Loucy (cell line): ENCODE results near the gene RPS6KA2.

Source experiments
- H2AFZ ChIP-seq: fragments of 200-600 bp; sonication (generic); 2 replicates; pipeline ENCODE4 v1.6.0; 2016; ENCODE audit warnings: antibody characterized with exemption, mild to moderate bottlenecking, low read length, moderate library complexity
- H3F3A ChIP-seq: fragments of 200-600 bp; 2 replicates; pipeline ENCODE4 v1.6.0; 2016; ENCODE audit warnings: antibody characterized with exemption, low read depth, mild to moderate bottlenecking
- H3K27me3 ChIP-seq: fragments of 200-600 bp; sonication (generic); 2 replicates; pipeline ENCODE4 v1.6.1; 2014; ENCODE audit warnings: low read length, mild to moderate bottlenecking; ENCODE audit not compliant: insufficient read depth, poor library complexity, severe bottlenecking
- H3K36me3 ChIP-seq: fragments of 200-600 bp; sonication (generic); 2 replicates; pipeline ENCODE4 v1.6.1; 2016; ENCODE audit warnings: low read length; ENCODE audit not compliant: insufficient read depth
- H3K4me1 ChIP-seq: fragments of 200-600 bp; sonication (generic); 2 replicates; pipeline ENCODE4 v1.5.1; 2014; ENCODE audit warnings: low read length, mild to moderate bottlenecking; ENCODE audit not compliant: insufficient read depth, poor library complexity, severe bottlenecking
- H3K4me2 ChIP-seq: fragments of 200-600 bp; sonication (generic); 2 replicates; pipeline ENCODE4 v1.6.0; 2014; ENCODE audit warnings: antibody characterized with exemption, low read length, low read depth, mild to moderate bottlenecking; ENCODE audit not compliant: poor library complexity, severe bottlenecking
- H3K4me3 ChIP-seq: fragments of 200-600 bp; sonication (generic); 2 replicates; pipeline ENCODE4 v1.5.1; 2014; ENCODE audit warnings: low read length, mild to moderate bottlenecking, mixed read lengths; ENCODE audit not compliant: poor library complexity, severe bottlenecking
- H3K79me2 ChIP-seq: fragments of 200-600 bp; sonication (generic); 2 replicates; pipeline ENCODE4 v1.6.1; 2014; ENCODE audit warnings: low read length; ENCODE audit not compliant: insufficient read depth
- H3K9ac ChIP-seq: fragments of 200-600 bp; sonication (generic); 2 replicates; pipeline ENCODE4 v1.6.0; 2014; ENCODE audit warnings: mild to moderate bottlenecking, low read depth, low read length, moderate library complexity; ENCODE audit not compliant: poor library complexity, severe bottlenecking
- H3K9me2 ChIP-seq: fragments of 200-600 bp; sonication (generic); replicated peaks from 2 replicates; pipeline ENCODE4 v1.6.1; 2016; ENCODE audit warnings: low read depth, low read length, mixed read lengths
- H3K9me3 ChIP-seq: fragments of 200-600 bp; sonication (generic); 2 replicates; pipeline ENCODE4 v1.6.1; 2014; ENCODE audit warnings: mild to moderate bottlenecking, antibody characterized with exemption, low read length, low read depth; ENCODE audit not compliant: insufficient read depth
- H4K20me1 ChIP-seq: fragments of 200-600 bp; sonication (generic); 2 replicates; pipeline ENCODE4 v1.6.0; 2014; ENCODE audit warnings: antibody characterized with exemption, low read length, mild to moderate bottlenecking; ENCODE audit not compliant: insufficient read depth, poor library complexity, severe bottlenecking
- CTCF ChIP-seq: fragments of 200-600 bp; sonication (generic); conservative IDR thresholded peaks from 2 replicates; pipeline ENCODE4 v1.5.1; 2014; ENCODE audit warnings: mild to moderate bottlenecking, antibody characterized with exemption, low read length
- EZH2phosphoT487 ChIP-seq: fragments of 200-600 bp; IDR thresholded peaks from 2 replicates; pipeline ENCODE4 v1.6.1; 2018; ENCODE audit warnings: antibody characterized with exemption, mild to moderate bottlenecking, moderate library complexity, borderline replicate concordance

RPS6KA2 gene

GRCh38 chr6:166408936-166409755 lies 217.9 kb downstream of the RPS6KA2 start:
- H3K79me2 ChIP-seq: no peaks in the 10 kb centered on the region
- H3K36me3 ChIP-seq: no peaks in the 10 kb centered on the region
- no peak overlapping the region for H3K4me3 ChIP-seq
- no peaks in the 10 kb centered on the region for H3F3A ChIP-seq
- TF ChIP-seq EZH2phosphoT487 (no peak), CTCF (no peak)
- no peaks in the 10 kb centered on the region for H3K27me3 ChIP-seq
- peaks cover 43% of the 10 kb centered on the region for H3K4me1 ChIP-seq
- H3K9me3 ChIP-seq: no peaks in the 10 kb centered on the region
- no peak overlapping the region for H3K4me2 ChIP-seq
- H3K9me2 ChIP-seq: no peaks in the 10 kb centered on the region
- H2AFZ ChIP-seq: no peak overlapping the region
- no peaks in the 10 kb centered on the region for H4K20me1 ChIP-seq
- H3K9ac ChIP-seq: no peak overlapping the region

GRCh38 chr6:166406197-166406596 lies 220.9 kb downstream of the RPS6KA2 start:
- Histone ChIP-seq H3K27me3 (no peaks in the 10 kb centered on the region), H3K4me1 (peaks cover 25% of the 10 kb centered on the region)

GRCh38 chr6:166405386-166405785 lies 221.7 kb downstream of the RPS6KA2 start:
- H3K9ac ChIP-seq: no peak overlapping the region
- H3K4me1 ChIP-seq: peaks cover 16% of the 10 kb centered on the region
- TF ChIP-seq CTCF (no peak), EZH2phosphoT487 (no peak)
- H3K4me2 ChIP-seq: no peak overlapping the region
- H3F3A ChIP-seq: no peaks in the 10 kb centered on the region
- H3K9me3 ChIP-seq: no peaks in the 10 kb centered on the region
- H3K4me3 ChIP-seq: no peak overlapping the region
- no peaks in the 10 kb centered on the region for H3K27me3 ChIP-seq
- no peak overlapping the region for H2AFZ ChIP-seq
- H3K36me3 ChIP-seq: no peaks in the 10 kb centered on the region
- H4K20me1 ChIP-seq: no peaks in the 10 kb centered on the region
- H3K79me2 ChIP-seq: no peaks in the 10 kb centered on the region
- no peaks in the 10 kb centered on the region for H3K9me2 ChIP-seq

More at GRCh38 chr6:166406197-166406596, 220.9 kb downstream of the RPS6KA2 start:
- Histone ChIP-seq H3K79me2 (no peaks in the 10 kb centered on the region), H3F3A (no peaks in the 10 kb centered on the region), H3K36me3 (no peaks in the 10 kb centered on the region), H3K9me2 (no peaks in the 10 kb centered on the region), H3K4me2 (no peak overlapping the region), H2AFZ (no peak overlapping the region), H3K9ac (no peak overlapping the region), H3K4me3 (no peak overlapping the region), H3K9me3 (no peaks in the 10 kb centered on the region), H4K20me1 (no peaks in the 10 kb centered on the region)
- TF ChIP-seq CTCF (no peak), EZH2phosphoT487 (no peak)
